SIG-M5 treated with dmso at 0.1 percent for 504 hours (cell line): ENCODE data around the gene HOXD9.

Source experiments
- DNase-seq: peaks from one replicate; lab custom pipeline; 2025; ENCODE audit not compliant: unreplicated experiment; lab: John Stamatoyannopoulos, UW

The HOXD9 gene

DNA sequence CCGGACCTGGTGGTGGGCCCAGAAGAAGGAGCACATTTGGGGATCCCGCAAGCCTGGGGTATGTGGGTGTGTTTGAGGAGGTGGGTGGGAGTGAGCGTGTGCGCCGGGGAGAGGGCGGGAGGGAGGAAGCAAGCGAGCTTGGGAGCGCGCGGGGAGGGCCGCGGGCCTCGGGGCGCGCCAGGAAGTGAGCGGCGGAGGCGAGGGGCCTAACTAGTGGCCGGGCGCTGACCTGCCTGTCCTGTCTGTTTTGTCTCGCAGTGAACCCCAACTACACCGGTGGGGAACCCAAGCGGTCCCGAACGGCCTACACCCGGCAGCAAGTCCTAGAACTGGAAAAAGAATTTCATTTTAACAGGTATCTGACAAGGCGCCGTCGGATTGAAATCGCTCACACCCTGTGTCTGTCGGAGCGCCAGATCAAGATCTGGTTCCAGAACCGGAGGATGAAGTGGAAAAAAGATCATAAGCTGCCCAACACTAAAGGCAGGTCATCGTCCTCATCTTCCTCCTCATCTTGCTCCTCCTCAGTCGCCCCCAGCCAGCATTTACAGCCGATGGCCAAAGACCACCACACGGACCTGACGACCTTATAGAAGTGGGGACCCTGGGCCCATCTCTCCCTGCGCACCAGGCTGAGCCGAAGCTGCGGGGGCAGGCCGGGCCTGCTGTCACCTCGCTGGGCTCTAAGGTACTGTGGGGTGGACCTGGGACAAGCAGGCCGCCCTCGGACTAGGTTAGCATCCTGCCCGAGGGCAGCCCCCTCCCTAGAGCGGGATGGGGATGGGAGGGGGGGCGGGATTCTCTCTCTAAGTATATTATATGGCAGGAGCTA lies 30.0 kb downstream of the HOXD9 start:
- no peak for DNase-seq

DNA sequence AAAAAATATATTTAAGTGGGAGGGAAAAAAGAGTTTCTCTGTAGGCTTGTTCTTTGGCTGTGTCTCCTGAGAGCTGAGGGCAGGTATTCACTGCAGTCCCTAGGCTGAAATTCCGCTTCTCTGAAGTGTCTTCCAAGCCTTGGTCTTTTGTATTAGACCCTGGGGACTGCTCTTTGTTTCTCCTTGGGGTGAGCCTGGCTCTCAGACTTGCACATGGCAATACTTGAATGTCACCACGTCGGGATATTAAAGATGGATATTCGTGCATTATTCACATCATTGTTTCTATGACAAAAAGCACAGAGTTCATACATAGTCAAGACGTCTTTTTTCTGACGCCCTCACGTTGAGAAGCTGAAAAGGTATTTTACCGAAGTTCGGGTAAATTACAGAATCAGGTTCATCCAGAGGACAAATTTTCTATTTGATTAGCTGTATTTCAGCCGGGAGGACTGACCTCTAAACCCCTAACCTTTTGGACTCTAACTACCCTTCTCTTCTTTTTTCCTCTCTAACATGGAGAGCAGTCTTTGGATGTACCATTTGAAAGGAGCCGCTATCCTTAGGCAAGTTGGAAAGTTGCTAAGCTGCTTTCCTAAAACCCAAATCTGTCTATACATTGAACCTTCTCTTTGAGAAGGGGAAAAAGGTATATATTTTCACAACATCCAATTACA lies 32.2 kb downstream of the HOXD9 start:
- DNase-seq: no peak

GRCh38 chr2:176155356-176156044 lies 33.0 kb downstream of the HOXD9 start:
- no peak for DNase-seq

GRCh38 chr2:176156301-176156806 lies 33.8 kb downstream of the HOXD9 start:
- no peak for DNase-seq

GRCh38 chr2:176156807-176157498 lies 34.4 kb downstream of the HOXD9 start, which contains the start of gene HOXD3:
TSS of gene HOXD3 (plus strand) at chr2:176157307. CDS start at chr2:176169115, 11,808 bp downstream.
- no peak for DNase-seq

DNA sequence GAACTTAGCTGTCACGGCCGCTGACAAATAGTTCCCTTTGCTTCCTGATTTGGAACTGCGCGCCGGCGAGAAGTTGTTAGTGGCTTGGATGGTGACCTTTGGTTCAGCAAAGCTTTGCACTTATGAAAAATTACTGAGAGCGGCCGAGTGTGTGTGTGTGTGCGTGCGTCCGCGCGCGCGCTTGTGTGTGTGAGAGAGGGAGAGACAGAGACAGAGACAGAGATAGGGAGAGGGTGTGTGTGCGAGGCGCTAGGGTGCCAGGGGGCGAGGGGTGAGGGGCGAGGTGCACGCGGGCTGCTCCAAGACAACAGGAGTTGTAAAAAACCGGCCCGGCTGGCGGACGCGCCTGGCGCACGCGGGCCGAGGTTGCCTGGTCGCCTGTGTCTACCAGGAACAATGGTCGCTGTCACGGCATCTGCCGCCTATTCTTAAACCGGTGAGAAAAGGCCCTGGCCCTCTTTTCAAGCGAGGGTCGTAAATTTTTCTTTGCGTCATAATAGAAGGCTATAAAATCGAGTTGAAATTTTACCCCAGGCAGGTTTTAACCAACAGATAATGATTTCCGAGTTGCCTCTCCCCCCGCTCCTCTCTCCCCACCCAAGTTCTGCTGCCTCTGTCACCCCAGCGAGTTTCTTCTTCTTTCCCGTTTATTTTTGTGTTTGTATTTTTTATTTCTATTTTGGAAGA lies 35.1 kb downstream of the HOXD9 start:
- DNase-seq: no peak

GRCh38 chr2:176158186-176158591 lies 35.7 kb downstream of the HOXD9 start:
- no peak for DNase-seq

DNA sequence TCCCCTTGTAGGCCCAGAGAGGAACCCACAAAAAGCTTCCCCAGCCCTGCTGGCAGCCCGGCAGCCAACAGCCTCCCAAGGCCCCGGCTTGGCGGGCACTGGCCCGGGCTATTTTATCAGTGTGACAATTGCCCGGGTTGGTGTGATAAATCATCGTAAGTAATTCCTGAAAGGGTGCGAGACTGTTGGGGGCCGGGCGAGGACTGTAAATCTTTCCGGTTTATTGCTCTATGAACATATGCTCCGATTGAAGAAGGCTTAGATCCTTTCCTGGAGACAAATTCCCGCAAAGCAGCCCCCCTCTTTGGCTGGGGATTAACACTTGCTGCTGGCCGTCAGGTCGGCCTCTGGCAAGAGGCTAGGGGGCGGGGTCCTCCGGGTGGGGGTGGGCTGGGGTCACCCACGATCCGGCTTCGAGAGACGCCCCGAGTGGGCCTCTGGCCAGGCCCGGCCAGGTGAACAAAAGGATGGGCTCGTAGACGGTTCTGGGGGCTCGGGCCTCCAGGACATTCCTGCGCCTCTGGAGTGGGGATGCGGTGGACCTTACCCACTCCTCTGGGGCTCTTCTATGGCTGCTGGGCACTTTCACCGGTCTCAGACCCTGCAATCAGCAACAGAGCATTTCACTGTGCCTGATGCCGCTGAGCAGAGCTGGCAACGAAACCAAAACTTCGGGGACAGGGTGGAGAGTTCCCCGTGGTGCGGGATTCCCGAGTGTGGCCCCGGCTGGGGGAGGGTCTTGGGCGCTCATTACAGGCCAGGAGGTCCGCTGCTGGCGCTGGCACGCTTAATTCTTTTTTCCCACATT lies 36.5 kb downstream of the HOXD9 start:
- DNase-seq: no peak

GRCh38 chr2:176159663-176160250 lies 37.2 kb downstream of the HOXD9 start:
- no peak for DNase-seq

DNA sequence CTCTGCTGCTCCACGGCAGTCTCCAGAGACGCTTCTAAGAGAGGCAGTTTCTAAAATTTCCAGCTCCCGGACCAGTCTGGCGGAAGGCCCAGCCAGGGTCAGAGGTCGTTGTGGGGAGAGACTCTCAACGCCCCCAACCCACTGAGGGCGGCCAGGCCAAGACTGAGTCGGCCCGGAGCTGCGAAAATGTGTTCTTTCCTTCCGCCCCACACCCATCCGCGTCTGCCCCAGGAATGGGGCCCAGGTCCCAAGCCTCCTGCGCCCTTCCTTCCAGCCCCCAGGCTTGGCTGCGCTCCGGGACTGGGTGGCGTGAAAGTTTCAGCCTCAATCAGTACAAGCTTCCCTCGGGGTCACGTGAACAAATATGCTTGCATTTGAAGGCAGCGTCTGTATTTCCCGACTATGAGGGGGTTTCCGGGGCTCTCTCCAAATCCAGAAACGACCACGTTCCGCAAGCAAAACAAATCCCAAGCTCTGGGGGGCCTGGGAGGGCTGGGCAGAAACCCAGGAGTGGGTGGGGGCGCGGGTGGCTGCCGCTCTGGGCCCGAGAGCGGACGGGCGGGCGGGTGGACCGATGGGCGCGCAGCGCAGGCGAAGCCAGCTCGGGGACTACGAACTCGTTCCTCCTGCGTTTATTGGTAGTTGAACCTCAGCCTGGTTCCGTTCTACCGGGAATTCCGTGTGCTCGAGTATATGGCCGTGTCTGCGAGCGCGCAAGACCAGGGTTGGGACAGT lies 37.9 kb downstream of the HOXD9 start:
- DNase-seq: no peak

DNA sequence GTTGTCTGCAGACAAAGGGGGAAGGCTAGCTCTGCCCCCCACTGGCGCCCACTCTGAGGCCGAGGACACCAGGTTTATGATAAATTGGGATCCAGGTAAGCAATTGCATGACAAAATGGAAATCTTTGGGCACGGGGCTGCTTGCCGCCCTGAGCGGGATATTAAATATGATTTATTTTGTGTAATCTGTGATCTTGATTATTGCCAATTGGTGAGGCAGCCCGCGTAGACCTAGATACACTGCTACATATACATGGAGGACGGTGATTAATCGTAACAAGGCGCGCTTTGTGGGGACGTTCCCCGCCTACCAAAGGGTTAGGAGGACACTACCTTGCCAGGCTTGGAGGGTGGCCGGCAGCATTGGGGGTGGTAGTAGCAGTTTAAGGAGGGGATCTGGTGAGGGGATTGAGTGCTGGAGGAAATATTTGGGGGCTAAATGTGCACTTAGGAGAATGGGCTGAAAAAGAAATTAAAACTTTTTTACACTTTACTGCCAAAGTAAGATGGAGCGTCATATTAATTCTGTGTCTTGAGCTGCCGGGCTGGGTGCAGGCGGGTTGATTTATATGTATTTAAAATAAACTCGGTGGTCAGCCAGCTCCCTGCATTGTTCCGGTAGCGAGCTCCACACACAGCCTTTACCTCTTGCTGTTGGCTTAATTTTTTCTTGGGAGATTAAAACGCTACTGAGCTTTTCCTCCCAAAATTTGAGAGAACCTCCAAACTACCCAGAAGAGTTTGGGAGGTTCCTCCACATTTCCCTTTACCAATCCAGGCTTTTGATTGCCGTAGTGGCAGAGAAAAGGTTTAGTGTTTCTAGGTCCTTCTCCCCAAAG lies 38.7 kb downstream of the HOXD9 start:
- no peak for DNase-seq

GRCh38 chr2:176161825-176162626 lies 39.5 kb downstream of the HOXD9 start:
- no peak for DNase-seq

GRCh38 chr2:176162911-176163671 lies 40.6 kb downstream of the HOXD9 start:
- no peak for DNase-seq

DNA sequence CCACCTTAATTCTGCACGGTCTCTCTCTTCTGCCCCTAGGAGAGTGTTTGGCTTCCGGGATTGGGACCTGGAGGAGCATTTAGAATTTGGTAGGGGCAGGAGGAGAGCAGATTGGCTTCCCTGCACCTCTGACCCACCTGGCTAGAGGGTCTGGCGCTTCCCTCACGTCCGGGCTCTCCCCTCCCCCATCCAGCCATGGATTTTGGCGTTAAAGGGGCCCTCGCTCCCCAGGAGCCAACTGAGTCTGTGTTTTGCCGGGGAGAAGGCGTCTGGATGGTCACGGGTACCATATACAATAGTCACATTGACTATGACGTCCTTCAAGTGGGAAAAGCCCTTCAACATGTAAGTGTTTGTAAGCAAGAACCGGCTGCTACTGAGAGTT lies 41.1 kb downstream of the HOXD9 start:
- no peak for DNase-seq

- no peak for DNase-seq
These were observed 41.7 kb downstream of the HOXD9 start for GRCh38 chr2:176164201-176164600.
